Measurements from ENCODE around the gene TMEM50B. TPM values are rescaled to one million over a fixed set of nuclear protein-coding genes. Genes with fewer than 3 reads are reported as not detected.
A peak's percentile ranks its signal among the peaks of the same experiment; 100 is the strongest.

The TMEM50B gene
- total RNA-seq, 4 donors from 2014 or later: 43.3 to 116 (median 76.7) TPM

DNA sequence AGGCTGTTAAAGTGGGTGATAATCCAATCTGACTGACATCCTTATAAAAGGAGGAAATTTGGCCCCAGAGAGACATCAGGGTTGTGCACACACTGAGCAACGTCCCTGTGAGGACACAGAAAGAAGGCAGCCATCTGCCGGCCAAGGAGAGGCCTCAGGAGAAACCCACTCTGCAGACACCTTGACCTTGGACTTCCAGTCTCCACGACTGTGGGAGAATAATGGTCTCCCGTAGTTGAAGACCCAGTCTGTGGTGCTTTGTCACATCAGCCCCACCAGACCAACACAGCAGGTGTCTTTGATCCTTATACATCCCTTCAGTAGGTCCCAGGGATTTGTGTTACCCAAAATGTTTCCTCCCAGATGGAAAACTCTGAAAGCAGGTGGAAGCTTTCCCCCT lies 16.0 kb upstream of the TMEM50B start:
- TF ChIP-seq, protein P1, sequence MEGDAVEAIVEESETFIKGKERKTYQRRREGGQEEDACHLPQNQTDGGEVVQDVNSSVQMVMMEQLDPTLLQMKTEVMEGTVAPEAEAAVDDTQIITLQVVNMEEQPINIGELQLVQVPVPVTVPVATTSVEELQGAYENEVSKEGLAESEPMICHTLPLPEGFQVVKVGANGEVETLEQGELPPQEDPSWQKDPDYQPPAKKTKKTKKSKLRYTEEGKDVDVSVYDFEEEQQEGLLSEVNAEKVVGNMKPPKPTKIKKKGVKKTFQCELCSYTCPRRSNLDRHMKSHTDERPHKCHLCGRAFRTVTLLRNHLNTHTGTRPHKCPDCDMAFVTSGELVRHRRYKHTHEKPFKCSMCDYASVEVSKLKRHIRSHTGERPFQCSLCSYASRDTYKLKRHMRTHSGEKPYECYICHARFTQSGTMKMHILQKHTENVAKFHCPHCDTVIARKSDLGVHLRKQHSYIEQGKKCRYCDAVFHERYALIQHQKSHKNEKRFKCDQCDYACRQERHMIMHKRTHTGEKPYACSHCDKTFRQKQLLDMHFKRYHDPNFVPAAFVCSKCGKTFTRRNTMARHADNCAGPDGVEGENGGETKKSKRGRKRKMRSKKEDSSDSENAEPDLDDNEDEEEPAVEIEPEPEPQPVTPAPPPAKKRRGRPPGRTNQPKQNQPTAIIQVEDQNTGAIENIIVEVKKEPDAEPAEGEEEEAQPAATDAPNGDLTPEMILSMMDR (IDR thresholded peaks at IDR 0.05): no peak
- no peak for TF ChIP-seq POLR2A (IDR thresholded peaks at IDR 0.05)

GRCh38 chr21:33493756-33494155 lies 14.0 kb upstream of the TMEM50B start:
- intact Hi-C loops (cut with DNase I; ENCODE audit: low total_unique reads): no loop called here

More for the DNA sequence above, 16.0 kb upstream of the TMEM50B start:
- H3K4me1 ChIP-seq: no peaks in the 10 kb centered on the region
- intact Hi-C loops (cut with DNase I; ENCODE audit: low total_unique reads): no loop called here
- no peak overlapping the region for H3K4me3 ChIP-seq
- no peaks in the 10 kb centered on the region for H3K36me3 ChIP-seq
- H3K27me3 ChIP-seq: no peaks in the 10 kb centered on the region
- no peaks in the 10 kb centered on the region for H3K9me3 ChIP-seq
- no peak overlapping the region for H3K27ac ChIP-seq
- no peak for DNase-seq

DNA sequence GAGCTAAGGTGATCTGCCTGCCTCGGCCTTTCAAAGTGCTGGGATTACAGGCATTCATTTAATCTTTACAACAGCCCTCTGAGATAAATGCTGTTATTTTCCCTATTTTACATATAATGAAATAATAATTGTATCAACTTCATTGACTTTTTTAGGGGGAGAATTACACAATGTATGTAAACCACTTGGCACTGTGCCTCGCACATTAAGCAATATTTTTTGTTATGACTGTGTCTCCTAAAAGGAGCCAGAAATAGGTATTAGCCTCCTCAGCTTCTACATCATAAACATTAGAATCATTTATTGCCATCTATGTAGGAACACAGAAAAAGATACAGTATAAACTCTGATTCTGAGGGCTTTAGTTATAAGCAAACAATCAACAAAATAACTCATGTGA lies 12.8 kb upstream of the TMEM50B start:
- no peaks in the 10 kb centered on the region for H3K4me1 ChIP-seq
- H3K27me3 ChIP-seq: no peaks in the 10 kb centered on the region
- TF ChIP-seq, protein P1 (IDR thresholded peaks at IDR 0.05): no peak
- no peak for TF ChIP-seq POLR2A (IDR thresholded peaks at IDR 0.05)
- DNase-seq: no peak
- intact Hi-C loops (cut with DNase I; ENCODE audit: low total_unique reads): no loop called here
- H3K9me3 ChIP-seq: no peaks in the 10 kb centered on the region
- H3K36me3 ChIP-seq: no peaks in the 10 kb centered on the region
- H3K27ac ChIP-seq: no peak overlapping the region
- H3K4me3 ChIP-seq: no peak overlapping the region

More at GRCh38 chr21:33493756-33494155, 14.0 kb upstream of the TMEM50B start:
- DNase-seq: no peak
- Histone ChIP-seq H3K4me1 (no peaks in the 10 kb centered on the region), H3K4me3 (no peak overlapping the region), H3K9me3 (no peaks in the 10 kb centered on the region), H3K27me3 (no peaks in the 10 kb centered on the region), H3K36me3 (no peaks in the 10 kb centered on the region), H3K27ac (no peak overlapping the region)
- no peak for TF ChIP-seq POLR2A (IDR thresholded peaks at IDR 0.05)
- TF ChIP-seq, protein P1 (IDR thresholded peaks at IDR 0.05): no peak

GRCh38 chr21:33491373-33492102 lies 11.8 kb upstream of the TMEM50B start, which contains the start of gene DNAJC28:
Gene DNAJC28, minus strand, starts transcription at chr21:33491716. Its CDS starts 2,323 bp downstream, at chr21:33489393.
- no peaks in the 10 kb centered on the region for H3K9me3 ChIP-seq
- no peaks in the 10 kb centered on the region for H3K36me3 ChIP-seq
- TF ChIP-seq, protein P1 (IDR thresholded peaks at IDR 0.05): no peak
- TF ChIP-seq POLR2A (IDR thresholded peaks at IDR 0.05): peak in 1 of 2 donors; percentile 19
- H3K4me1 ChIP-seq: no peaks in the 10 kb centered on the region
- intact Hi-C loops (cut with DNase I; ENCODE audit: low total_unique reads): no loop called here
- DNase-seq: peak; percentile 93 to 94
- peak within 1 kb of the TSS; percentile 80 to 81 for H3K27ac ChIP-seq
- H3K4me3 ChIP-seq: peak within 1 kb of the TSS; percentile 61 to 73
- H3K27me3 ChIP-seq: no peaks in the 10 kb centered on the region

DNA sequence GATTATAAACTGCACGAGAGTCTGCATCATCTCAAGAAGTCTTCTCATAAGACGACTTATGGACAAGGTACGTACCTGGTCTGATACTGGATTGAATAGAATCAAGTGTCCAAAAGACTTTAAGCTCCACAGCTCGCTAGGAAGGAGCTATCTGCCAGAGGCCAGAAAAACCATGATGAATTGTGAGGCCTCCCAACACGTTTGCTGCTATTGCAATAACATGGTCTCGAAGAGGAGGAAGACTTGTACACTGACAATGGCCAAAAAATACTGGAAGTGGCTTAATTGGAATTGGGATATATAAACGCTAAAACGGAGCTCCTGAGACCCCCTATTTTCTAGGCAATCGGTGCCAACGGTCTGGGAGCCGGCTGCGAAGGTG lies 11.2 kb upstream of the TMEM50B start:
- Histone ChIP-seq H3K27ac (peak overlapping the region; percentile 80 to 81), H3K4me3 (peak overlapping the region; percentile 61 to 73), H3K27me3 (no peaks in the 10 kb centered on the region), H3K36me3 (no peaks in the 10 kb centered on the region), H3K4me1 (no peaks in the 10 kb centered on the region), H3K9me3 (no peaks in the 10 kb centered on the region)
- DNase-seq: no peak
- intact Hi-C loops (cut with DNase I; ENCODE audit: low total_unique reads): no loop called here
- TF ChIP-seq, protein P1 (IDR thresholded peaks at IDR 0.05): no peak
- TF ChIP-seq POLR2A (IDR thresholded peaks at IDR 0.05): no peak

Measured in uterus (tissue), 4 donors.